Sigmoid colon (tissue), 4 donors: Measurements from ENCODE around the gene POLR1G.

Experiments
- EP300 ChIP-seq, 4 donors: sonication (generic); formaldehyde crosslinking; IDR thresholded peaks; one replicate each; pipeline ENCODE4 v1.6.1; 2017; ENCODE audit warnings: antibody characterized with exemption in 4 of 4
- POLR2A ChIP-seq, 2 donors: fragments of 450-650 bp; IDR thresholded peaks; one replicate each; pipeline ENCODE4 v1.6.1; 2016; ENCODE audit warnings: antibody characterized with exemption in 2 of 2, mild to moderate bottlenecking in 2 of 2, moderate library complexity in 2 of 2

DNA sequence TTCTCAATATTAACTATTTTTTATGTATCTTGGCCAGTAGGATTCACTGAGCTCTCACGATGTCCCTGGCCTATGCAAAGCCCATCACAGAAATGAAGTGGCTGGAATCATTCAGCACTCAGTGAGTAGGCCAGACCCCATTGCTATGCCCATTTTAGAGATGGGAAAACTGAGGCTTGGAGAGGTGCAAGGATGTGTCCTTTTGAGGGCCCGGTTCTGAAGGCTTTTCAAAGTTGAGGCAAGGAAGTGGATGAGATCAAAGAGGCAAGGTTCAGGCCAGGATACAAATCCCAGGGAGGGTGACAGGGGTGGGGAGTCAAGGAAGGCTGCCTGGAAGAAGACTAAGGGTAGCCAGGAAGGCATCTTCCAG, 35.9 kb downstream of the POLR1G start:
- TF ChIP-seq EP300 (IDR thresholded peaks at IDR 0.05): no peak
- TF ChIP-seq POLR2A (IDR thresholded peaks at IDR 0.05): no peak
